ENCODE data around the gene ZDHHC7. TPM values are rescaled to one million over a fixed set of nuclear protein-coding genes. Genes with fewer than 3 reads are reported as not detected.

Gene ZDHHC7
- total RNA-seq, 1 experiment from 2014 or later = 39.1 TPM

GRCh38 chr16:85028685-85029407 lies 17.5 kb upstream of the ZDHHC7 start:
- H3T11ph ChIP-seq (ENCODE audit: low read length) = no peak overlapping the region
- no peak overlapping the region for H3K18ac ChIP-seq (ENCODE audit: insufficient read length, low read depth, low read length)
- peaks cover 35% of the 10 kb centered on the region for H3K27me3 Mint-ChIP-seq (ENCODE audit: low read depth)
- H2BK15ac ChIP-seq (ENCODE audit: low read depth, low read length) = no peak overlapping the region
- DNase-seq = no peak
- H2BK12ac ChIP-seq (ENCODE audit: insufficient read length, low read depth, low read length) = no peak overlapping the region
- H3K9me3 Mint-ChIP-seq = no peaks in the 10 kb centered on the region
- no peak overlapping the region for H2AFZ ChIP-seq (ENCODE audit: low read length)
- no peak overlapping the region for H3K14ac ChIP-seq (ENCODE audit: insufficient read depth, low read length)
- no peak overlapping the region for H2BK5ac ChIP-seq (ENCODE audit: insufficient read length, low read length)
- WGBS (ENCODE audit: extremely low coverage, insufficient read length, low lambda C conversion rate) = no CpG with 5 or more reads among the region's 17 CpGs
- H3K4me1 ChIP-seq (ENCODE audit: insufficient read depth, low read length) = no peaks in the 10 kb centered on the region
- H3K79me1 ChIP-seq (ENCODE audit: insufficient read depth, low read depth, low read length, poor library complexity, severe bottlenecking) = no peaks in the 10 kb centered on the region
- H3K4ac ChIP-seq (ENCODE audit: low read depth, low read length) = no peak overlapping the region
- no peak overlapping the region for H3K23ac ChIP-seq (ENCODE audit: insufficient read length, low read depth, low read length)
- TF ChIP-seq CTCF (conservative IDR thresholded peaks at IDR 0.05) = no peak
- peaks cover 33 to 35% of the 10 kb centered on the region in 2 experiments for H3K4me1 Mint-ChIP-seq
- no peak overlapping the region for H2BK120ac ChIP-seq (ENCODE audit: low read depth, low read length, poor library complexity, severe bottlenecking)
- peaks cover 4% of the 10 kb centered on the region for H3K23me2 ChIP-seq (ENCODE audit: insufficient read length, low read depth, low read length, poor library complexity, severe bottlenecking)
- no peak overlapping the region for H4K5ac ChIP-seq (ENCODE audit: insufficient read length, low read depth, low read length)
- H3K4me2 ChIP-seq (ENCODE audit: insufficient read depth, insufficient read length, low read length) = peak overlapping the region; percentile 59
- H3K27ac Mint-ChIP-seq = no peak overlapping the region; a peak in 1 of 7 replicates
- no peak overlapping the region for H4K91ac ChIP-seq (ENCODE audit: insufficient read length, low read depth, low read length)
- H3K27ac ChIP-seq (ENCODE audit: insufficient read length, low read depth, low read length) = no peak overlapping the region
- H3K79me2 ChIP-seq (ENCODE audit: insufficient read depth, low read length) = no peaks in the 10 kb centered on the region
- no peak overlapping the region for H3K9ac ChIP-seq (ENCODE audit: extremely low read depth, insufficient read length, low read length)
- no peaks in the 10 kb centered on the region for H3K9me3 ChIP-seq (ENCODE audit: control insufficient read depth, low read depth, low read length)
- no peaks in the 10 kb centered on the region for H4K20me1 ChIP-seq (ENCODE audit: control insufficient read depth, insufficient read depth, insufficient read length)
- no peak overlapping the region for H3K56ac ChIP-seq (ENCODE audit: insufficient read length, low read depth, low read length)
- peak overlapping the region; percentile 77 to 84 for H3K4me3 Mint-ChIP-seq
- H3K36me3 Mint-ChIP-seq (ENCODE audit: insufficient read depth in 1 of 3, low read depth in 3 of 3) = no peaks in the 10 kb centered on the region
- H2AK5ac ChIP-seq (ENCODE audit: insufficient read length, low read length) = no peak overlapping the region
- H3K27me3 ChIP-seq (ENCODE audit: insufficient read depth, low read length) = no peaks in the 10 kb centered on the region; the same call in 1 of the 2 replicates
- H4K8ac ChIP-seq (replicated peaks; ENCODE audit: insufficient read length, low read depth, low read length) = no peak overlapping the region
- no peak overlapping the region for H2BK20ac ChIP-seq (ENCODE audit: low read depth, low read length, poor library complexity, severe bottlenecking)

All from H9 (cell line).